ENCODE data around the gene MDGA2. TPM values are rescaled to one million over a fixed set of nuclear protein-coding genes. Genes with fewer than 3 reads are reported as not detected.

MDGA2 gene
- total RNA-seq, 1 donor from 2014 or later, result not detected

DNA sequence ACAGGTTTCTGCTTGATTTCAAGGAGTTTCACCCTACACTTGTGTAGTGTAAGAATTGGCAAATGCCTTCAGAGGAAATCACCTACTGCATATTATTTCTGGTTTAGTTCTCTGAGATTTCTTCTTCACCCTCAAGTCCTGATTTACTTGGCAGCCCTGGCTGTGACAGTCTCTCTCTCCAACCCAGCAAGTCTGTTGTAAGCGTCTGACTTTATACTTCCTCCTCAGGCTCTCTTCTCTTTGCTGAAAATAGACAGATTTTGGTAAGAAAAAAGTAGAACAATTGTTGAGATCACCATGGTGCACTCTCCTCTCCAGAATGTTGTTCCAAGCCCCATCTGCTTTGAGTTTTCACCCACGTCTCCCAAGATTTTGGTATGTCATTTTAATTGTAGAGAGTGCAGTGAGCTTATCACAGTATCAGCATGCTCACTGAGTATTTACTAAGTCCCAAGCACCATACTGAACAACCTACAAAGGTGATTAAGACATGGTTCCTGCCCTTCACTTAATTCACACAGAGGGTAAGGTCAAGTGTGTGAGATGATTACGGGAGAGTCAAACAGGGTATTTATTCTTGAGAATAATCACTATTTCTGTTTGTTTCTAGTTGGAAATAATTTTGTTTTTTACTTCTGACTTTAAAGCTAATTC lies 148.7 kb downstream of the MDGA2 start:
- intact Hi-C loops (cut with micrococcal nuclease), result no loop called here
- Mint-ChIP-seq H3K36me3 (ENCODE audit: low read depth) (no peaks in the 10 kb centered on the region), H3K27ac (no peak overlapping the region), H3K27me3 (no peaks in the 10 kb centered on the region), H3K4me1 (no peaks in the 10 kb centered on the region), H3K9me3 (peaks cover 7% of the 10 kb centered on the region), H3K4me3 (no peak overlapping the region)
- ChIA-PET POLR2A (no interaction called here), CTCF (no interaction called here)
- TF ChIP-seq, protein P1, sequence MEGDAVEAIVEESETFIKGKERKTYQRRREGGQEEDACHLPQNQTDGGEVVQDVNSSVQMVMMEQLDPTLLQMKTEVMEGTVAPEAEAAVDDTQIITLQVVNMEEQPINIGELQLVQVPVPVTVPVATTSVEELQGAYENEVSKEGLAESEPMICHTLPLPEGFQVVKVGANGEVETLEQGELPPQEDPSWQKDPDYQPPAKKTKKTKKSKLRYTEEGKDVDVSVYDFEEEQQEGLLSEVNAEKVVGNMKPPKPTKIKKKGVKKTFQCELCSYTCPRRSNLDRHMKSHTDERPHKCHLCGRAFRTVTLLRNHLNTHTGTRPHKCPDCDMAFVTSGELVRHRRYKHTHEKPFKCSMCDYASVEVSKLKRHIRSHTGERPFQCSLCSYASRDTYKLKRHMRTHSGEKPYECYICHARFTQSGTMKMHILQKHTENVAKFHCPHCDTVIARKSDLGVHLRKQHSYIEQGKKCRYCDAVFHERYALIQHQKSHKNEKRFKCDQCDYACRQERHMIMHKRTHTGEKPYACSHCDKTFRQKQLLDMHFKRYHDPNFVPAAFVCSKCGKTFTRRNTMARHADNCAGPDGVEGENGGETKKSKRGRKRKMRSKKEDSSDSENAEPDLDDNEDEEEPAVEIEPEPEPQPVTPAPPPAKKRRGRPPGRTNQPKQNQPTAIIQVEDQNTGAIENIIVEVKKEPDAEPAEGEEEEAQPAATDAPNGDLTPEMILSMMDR (IDR thresholded peaks at IDR 0.05), result no peak
- no peak for ATAC-seq (ENCODE audit: low read depth)
- no peak for DNase-seq

DNA sequence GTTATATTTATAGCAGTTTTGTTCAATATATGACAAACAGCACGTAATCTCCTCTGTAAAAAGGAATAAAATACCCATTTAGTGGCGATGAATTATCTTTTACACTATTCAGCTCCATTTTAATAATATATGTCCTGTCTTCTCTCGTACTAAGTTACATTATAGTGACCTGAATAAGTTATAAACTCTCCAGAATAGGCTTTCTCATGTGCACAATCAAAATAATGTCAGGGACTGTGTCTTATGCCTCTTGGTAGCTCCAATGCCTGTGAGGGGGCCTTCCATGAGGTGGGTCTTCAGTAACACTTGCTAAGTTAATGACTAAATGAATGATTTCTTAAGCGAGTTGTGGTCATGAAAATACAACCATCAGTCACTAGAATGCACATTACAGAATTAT lies 150.9 kb downstream of the MDGA2 start:
- H3K4me1 Mint-ChIP-seq, result no peaks in the 10 kb centered on the region
- ChIA-PET CTCF (no interaction called here), POLR2A (no interaction called here)
- TF ChIP-seq, protein P1 (IDR thresholded peaks at IDR 0.05), result no peak
- no peak overlapping the region for H3K4me3 Mint-ChIP-seq
- H3K27ac Mint-ChIP-seq, result no peak overlapping the region
- no peaks in the 10 kb centered on the region for H3K27me3 Mint-ChIP-seq
- no peaks in the 10 kb centered on the region for H3K36me3 Mint-ChIP-seq (ENCODE audit: low read depth)
- no peak for ATAC-seq (ENCODE audit: low read depth)
- no peak for DNase-seq
- intact Hi-C loops (cut with micrococcal nuclease), result no loop called here
- H3K9me3 Mint-ChIP-seq, result peaks cover 3% of the 10 kb centered on the region

DNA sequence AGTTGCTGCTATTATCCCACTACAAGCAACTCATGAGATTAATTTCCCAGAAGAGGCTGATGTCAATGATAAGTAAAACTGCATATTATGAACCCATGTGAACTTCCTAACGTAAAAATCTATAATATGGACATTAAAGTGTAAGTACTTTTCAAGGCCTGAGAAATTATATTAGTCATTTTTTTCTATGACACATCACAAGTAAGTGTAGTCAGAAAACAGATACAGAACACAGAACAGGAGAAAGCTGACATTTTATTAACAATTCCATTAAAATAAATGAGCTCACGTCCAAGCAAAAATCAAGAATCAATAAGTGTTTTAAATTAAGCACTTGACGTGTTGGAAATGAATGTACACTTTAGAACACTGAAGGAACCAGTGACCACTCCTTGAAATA lies 155.0 kb downstream of the MDGA2 start:
- ChIA-PET CTCF (no interaction called here), POLR2A (no interaction called here)
- intact Hi-C loops (cut with micrococcal nuclease), result no loop called here
- no peak overlapping the region for H3K27ac Mint-ChIP-seq
- no peaks in the 10 kb centered on the region for H3K36me3 Mint-ChIP-seq (ENCODE audit: low read depth)
- H3K4me3 Mint-ChIP-seq, result no peak overlapping the region
- no peak for DNase-seq
- no peak for ATAC-seq (ENCODE audit: low read depth)
- TF ChIP-seq, protein P1 (IDR thresholded peaks at IDR 0.05), result no peak
- H3K9me3 Mint-ChIP-seq, result no peaks in the 10 kb centered on the region
- H3K4me1 Mint-ChIP-seq, result no peaks in the 10 kb centered on the region
- no peaks in the 10 kb centered on the region for H3K27me3 Mint-ChIP-seq

DNA sequence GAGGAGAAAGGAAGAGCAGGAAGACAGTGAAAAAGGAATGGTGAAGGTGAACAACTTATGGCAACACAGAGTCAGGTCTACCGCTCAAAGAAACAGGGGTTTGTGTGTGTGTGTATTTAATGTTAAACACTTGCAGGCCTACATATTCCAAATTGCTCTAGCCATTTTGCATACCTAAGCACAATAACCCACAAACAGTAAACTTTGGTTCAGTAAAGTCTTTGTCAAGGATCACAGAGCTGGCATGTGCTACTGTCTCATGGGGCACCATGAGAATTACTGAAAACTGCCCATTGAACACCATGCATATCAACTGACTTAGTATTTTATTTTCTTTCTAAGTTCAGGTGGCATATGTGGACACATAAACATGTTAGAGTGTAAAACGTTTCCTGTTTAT lies 163.6 kb downstream of the MDGA2 start:
- CTCF ChIA-PET, result no interaction called here
- Mint-ChIP-seq H3K36me3 (ENCODE audit: low read depth) (no peaks in the 10 kb centered on the region), H3K4me3 (no peak overlapping the region), H3K27ac (no peak overlapping the region), H3K9me3 (no peaks in the 10 kb centered on the region), H3K27me3 (no peaks in the 10 kb centered on the region), H3K4me1 (no peaks in the 10 kb centered on the region)
- TF ChIP-seq, protein P1 (IDR thresholded peaks at IDR 0.05), result no peak
- ATAC-seq (ENCODE audit: low read depth), result no peak
- POLR2A ChIA-PET, result no interaction called here
- intact Hi-C loops (cut with micrococcal nuclease), result no loop called here
- no peak for DNase-seq

DNA sequence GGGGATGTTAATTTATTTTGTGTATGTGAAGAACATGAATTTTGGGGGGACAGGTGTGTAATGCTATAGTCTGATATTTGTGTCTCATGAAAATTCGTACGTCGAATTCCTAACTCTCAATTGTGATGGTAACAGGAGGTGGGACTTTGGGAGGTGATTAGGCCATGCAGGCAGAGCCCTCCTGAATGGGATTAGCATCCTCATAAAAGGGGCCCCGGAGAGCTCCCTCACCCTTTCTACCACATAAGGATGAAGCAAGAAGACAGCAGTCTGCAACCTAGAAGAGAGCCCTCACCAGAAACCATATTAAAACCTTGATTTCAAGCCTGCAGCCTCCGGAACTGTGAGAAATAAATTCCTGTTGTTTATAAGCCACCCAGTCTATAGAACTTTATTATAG lies 165.4 kb downstream of the MDGA2 start:
- Mint-ChIP-seq H3K36me3 (ENCODE audit: low read depth) (no peaks in the 10 kb centered on the region), H3K27ac (no peak overlapping the region), H3K4me3 (no peak overlapping the region), H3K9me3 (no peaks in the 10 kb centered on the region), H3K4me1 (no peaks in the 10 kb centered on the region), H3K27me3 (no peaks in the 10 kb centered on the region)
- intact Hi-C loops (cut with micrococcal nuclease), result no loop called here
- TF ChIP-seq, protein P1 (IDR thresholded peaks at IDR 0.05), result no peak
- CTCF ChIA-PET, result no interaction called here
- POLR2A ChIA-PET, result no interaction called here
- DNase-seq (no peak), ATAC-seq (ENCODE audit: low read depth) (no peak)

Measured in activated B cell treated with CpG ODN at 0.5 μM for 24 hours (primary cell).